GM10266 (cell line): ENCODE results near the gene SSR4.

ENCODE experiments used
- DNase-seq: peaks from one replicate; pipeline ENCODE4 v3.0.0; 2012; ENCODE audit errors: extremely low spot score
- CTCF ChIP-seq: IDR thresholded peaks from 2 replicates; pipeline ENCODE4 v1.5.1; 2012; ENCODE audit warnings: mild to moderate bottlenecking, low read depth; ENCODE audit not compliant: control insufficient read depth, insufficient read depth; ENCODE audit errors: missing control alignments

Gene SSR4

GRCh38 chrX:153766871-153767673, 27.4 kb upstream of the SSR4 start:
- no peak for DNase-seq
- no peak for TF ChIP-seq CTCF

GRCh38 chrX:153767674-153768055, 26.8 kb upstream of the SSR4 start:
- DNase-seq = no peak
- no peak for TF ChIP-seq CTCF

GRCh38 chrX:153768311-153769157, 25.9 kb upstream of the SSR4 start:
- TF ChIP-seq CTCF = peak; percentile 4
- DNase-seq = no peak

GRCh38 chrX:153769158-153769864, 25.2 kb upstream of the SSR4 start:
- no peak for DNase-seq
- TF ChIP-seq CTCF = no peak

GRCh38 chrX:153769865-153770600, 24.4 kb upstream of the SSR4 start:
- no peak for DNase-seq
- no peak for TF ChIP-seq CTCF

GRCh38 chrX:153770601-153771414, 23.7 kb upstream of the SSR4 start:
- no peak for TF ChIP-seq CTCF
- no peak for DNase-seq
